RWPE1 (cell line): Measurements from ENCODE around the gene RNASEH2B.

Source experiments
- CTCF ChIA-PET: fragments of 350-600 bp; sonication (Branson Sonifier 250); formaldehyde crosslinking; extraction: SDS; loops from one replicate; lab custom pipeline; 2021; lab: Yijun Ruan, JAX
- POLR2A ChIA-PET: fragments of 400-600 bp; formaldehyde crosslinking; extraction: SDS; loops from one replicate; lab custom pipeline; 2020; ENCODE audit warnings: antibody characterized with exemption; ENCODE audit not compliant: low non-redundant PET; lab: Yijun Ruan, JAX
- DNase-seq: peaks from one replicate; pipeline ENCODE4 v3.0.0; 2012; ENCODE audit warnings: low spot score
- H3K27ac ChIP-seq: fragments of 450-650 bp; 2 replicates; pipeline ENCODE4 v1.5.1; 2017
- TF ChIP-seq, protein P1 (sequence below): fragments of 450-650 bp; conservative IDR thresholded peaks from 2 replicates; pipeline ENCODE4 v1.5.1; 2017; ENCODE audit warnings: low read depth, mild to moderate bottlenecking

The RNASEH2B gene

DNA sequence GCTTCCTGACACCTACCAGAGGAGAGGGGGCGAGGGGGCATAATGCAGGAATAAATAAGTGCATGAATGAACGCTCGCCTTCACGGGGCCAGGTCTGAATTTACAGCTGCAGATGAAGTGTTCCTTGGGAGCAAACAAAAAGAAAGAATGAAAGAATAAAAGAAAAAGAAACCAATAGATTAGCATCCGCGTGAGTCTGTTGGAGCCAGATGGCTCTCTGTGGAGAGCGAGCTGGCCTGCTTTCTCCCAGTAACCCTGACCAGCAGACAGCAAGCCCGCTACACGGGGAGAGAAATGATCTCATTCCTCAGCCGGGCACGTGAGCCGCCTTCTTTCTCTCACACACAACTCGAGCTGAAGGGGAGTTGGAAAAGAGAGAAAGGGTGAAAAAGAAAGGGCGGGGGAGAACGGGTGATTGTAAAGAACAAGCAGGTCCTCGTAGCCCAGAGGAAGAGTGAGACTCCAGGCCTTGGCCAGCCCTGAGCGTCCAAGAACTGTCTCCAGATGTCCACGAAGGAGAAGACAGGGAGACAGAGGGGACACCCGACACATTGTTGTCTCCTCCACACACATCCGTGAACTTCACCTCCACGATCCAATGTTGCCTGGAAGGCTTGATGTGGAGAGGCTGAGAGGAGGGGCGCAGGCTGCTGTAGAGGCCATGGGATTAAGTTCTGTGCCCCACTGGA lies 81.4 kb downstream of the RNASEH2B start:
- no peak for DNase-seq
- TF ChIP-seq, protein P1, sequence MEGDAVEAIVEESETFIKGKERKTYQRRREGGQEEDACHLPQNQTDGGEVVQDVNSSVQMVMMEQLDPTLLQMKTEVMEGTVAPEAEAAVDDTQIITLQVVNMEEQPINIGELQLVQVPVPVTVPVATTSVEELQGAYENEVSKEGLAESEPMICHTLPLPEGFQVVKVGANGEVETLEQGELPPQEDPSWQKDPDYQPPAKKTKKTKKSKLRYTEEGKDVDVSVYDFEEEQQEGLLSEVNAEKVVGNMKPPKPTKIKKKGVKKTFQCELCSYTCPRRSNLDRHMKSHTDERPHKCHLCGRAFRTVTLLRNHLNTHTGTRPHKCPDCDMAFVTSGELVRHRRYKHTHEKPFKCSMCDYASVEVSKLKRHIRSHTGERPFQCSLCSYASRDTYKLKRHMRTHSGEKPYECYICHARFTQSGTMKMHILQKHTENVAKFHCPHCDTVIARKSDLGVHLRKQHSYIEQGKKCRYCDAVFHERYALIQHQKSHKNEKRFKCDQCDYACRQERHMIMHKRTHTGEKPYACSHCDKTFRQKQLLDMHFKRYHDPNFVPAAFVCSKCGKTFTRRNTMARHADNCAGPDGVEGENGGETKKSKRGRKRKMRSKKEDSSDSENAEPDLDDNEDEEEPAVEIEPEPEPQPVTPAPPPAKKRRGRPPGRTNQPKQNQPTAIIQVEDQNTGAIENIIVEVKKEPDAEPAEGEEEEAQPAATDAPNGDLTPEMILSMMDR, result no peak
- ChIA-PET POLR2A (no interaction called here), CTCF (no interaction called here)
- no peak overlapping the region for H3K27ac ChIP-seq

GRCh38 chr13:50991579-50992521 lies 82.3 kb downstream of the RNASEH2B start:
- TF ChIP-seq, protein P1, result no peak
- H3K27ac ChIP-seq, result no peak overlapping the region
- CTCF ChIA-PET, result no interaction called here
- DNase-seq, result no peak
- POLR2A ChIA-PET, result no interaction called here

- DNase-seq, result no peak
- TF ChIP-seq, protein P1, result no peak
- POLR2A ChIA-PET, result no interaction called here
- peak overlapping the region; percentile 69 for H3K27ac ChIP-seq
- CTCF ChIA-PET, result no interaction called here
Observed at GRCh38 chr13:50993371-50993770, 83.8 kb downstream of the RNASEH2B start.

DNA sequence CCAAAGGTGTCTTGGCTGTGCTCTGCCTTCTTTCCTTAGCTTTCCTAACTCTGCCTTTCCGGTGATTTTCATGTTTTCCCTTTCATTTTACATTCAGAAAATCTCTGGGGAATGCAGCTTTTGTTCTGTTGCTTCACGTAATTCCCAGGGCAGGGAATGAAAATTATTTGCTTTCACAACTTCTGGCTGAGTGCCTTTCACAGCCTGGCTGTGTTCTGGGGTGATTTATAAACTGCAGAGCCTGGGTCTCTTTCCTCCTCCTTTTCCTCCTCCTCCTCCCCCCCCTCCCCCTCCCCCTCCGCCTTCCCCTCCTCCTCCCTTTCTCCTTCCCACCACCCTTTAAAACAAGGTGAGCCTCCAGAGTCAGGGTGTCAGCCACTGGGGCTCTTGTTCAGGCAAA lies 84.3 kb downstream of the RNASEH2B start:
- DNase-seq, result no peak
- ChIA-PET POLR2A (no interaction called here), CTCF (no interaction called here)
- H3K27ac ChIP-seq, result peak overlapping the region; percentile 69
- TF ChIP-seq, protein P1, result no peak

DNA sequence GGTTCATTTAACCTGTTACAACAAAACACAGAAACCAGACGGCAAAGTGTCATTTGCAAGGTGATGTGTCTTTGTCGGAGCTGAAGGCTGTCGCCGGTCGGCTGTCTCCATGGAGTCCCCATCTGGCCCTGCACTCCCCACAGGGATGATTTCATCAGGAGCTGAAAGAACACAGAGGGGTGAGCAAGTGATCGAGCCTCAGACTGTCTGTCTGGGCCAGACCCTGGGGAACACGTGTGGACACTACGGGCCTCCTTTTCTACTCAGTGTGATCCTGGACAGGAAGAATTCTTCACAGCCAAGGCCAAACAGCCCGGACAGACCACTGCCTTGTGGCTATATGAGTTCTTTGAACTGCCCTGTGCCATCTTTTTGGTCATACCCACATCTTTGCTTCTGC lies 85.1 kb downstream of the RNASEH2B start:
- H3K27ac ChIP-seq, result no peak overlapping the region; the same call in 1 of the 2 replicates
- DNase-seq, result no peak
- ChIA-PET CTCF (interaction anchor here (0.6 kb wide), 1 partner anchor 74 kb away, joined by 4 read pairs; no protein-coding TSS in a partner anchor), POLR2A (interaction anchor here (0.6 kb wide), 1 partner anchor 35 kb away, joined by 3 read pairs; no protein-coding TSS in a partner anchor)
- TF ChIP-seq, protein P1, result no peak

DNA sequence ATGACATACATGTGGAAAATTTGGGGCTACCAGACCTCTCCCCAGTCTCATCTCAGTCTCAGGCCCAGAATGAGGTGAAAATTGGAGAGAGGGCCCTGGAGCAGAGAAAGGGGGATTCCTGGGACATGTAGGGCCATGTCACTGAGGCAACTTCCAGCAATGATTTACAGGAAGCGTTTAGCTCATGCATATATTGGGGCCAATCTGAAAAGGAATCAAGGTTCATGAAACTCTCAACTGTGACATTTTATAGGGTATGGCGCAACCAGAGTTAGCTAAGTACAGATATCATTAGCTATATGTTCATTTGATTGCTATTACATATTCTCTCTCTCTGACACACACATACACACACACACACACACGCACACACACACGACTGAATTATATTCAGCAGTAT lies 86.3 kb downstream of the RNASEH2B start:
- TF ChIP-seq, protein P1, result no peak
- H3K27ac ChIP-seq, result no peak overlapping the region
- ChIA-PET POLR2A (no interaction called here), CTCF (interaction anchor here (0.7 kb wide), 1 partner anchor 19 kb away, joined by 3 read pairs; no protein-coding TSS in a partner anchor)
- no peak for DNase-seq
